ENCODE data around the gene MEIKIN.
"Not testable (repeated sequence)": the region's sequence is repeated elsewhere in the genome, so short reads cannot be mapped to it uniquely, and the experiment has no call there.

Gene MEIKIN

GRCh38 chr5:131796793-131797693, 148.4 kb downstream of the MEIKIN start, which contains the start of gene FNIP1:
FNIP1 (minus strand) TSS chr5:131797017; CDS start chr5:131796921, 96 bp downstream.
- peak; percentile 97 for DNase-seq

GRCh38 chr5:131795879-131796792, 149.3 kb downstream of the MEIKIN start:
- peak; percentile 18 to 25 for DNase-seq

- no peak for DNase-seq
Observed at GRCh38 chr5:131795228-131795627, 150.2 kb downstream of the MEIKIN start.

GRCh38 chr5:131794586-131794985, 150.9 kb downstream of the MEIKIN start:
- DNase-seq: no peak

- DNase-seq: no peak
Observed at GRCh38 chr5:131792896-131793295, 152.6 kb downstream of the MEIKIN start.

GRCh38 chr5:131791866-131792265, 153.6 kb downstream of the MEIKIN start:
- DNase-seq: no peak

GRCh38 chr5:131790550-131790949, 154.9 kb downstream of the MEIKIN start:
- no peak for DNase-seq

GRCh38 chr5:131789765-131790164, 155.7 kb downstream of the MEIKIN start:
- DNase-seq: no peak

GRCh38 chr5:131787736-131788135, 157.7 kb downstream of the MEIKIN start:
- no peak for DNase-seq

- no peak for DNase-seq
Observed at GRCh38 chr5:131786900-131787692, 158.4 kb downstream of the MEIKIN start.

GRCh38 chr5:131786036-131786435, 159.4 kb downstream of the MEIKIN start:
- no peak for DNase-seq

GRCh38 chr5:131783874-131784273, 161.6 kb downstream of the MEIKIN start:
- no peak for DNase-seq

- no peak for DNase-seq
Observed at GRCh38 chr5:131783357-131783756, 162.1 kb downstream of the MEIKIN start.

GRCh38 chr5:131782717-131783116, 162.7 kb downstream of the MEIKIN start:
- DNase-seq: no peak

- DNase-seq: not testable (repeated sequence)
Observed at GRCh38 chr5:131778141-131778540, 167.3 kb downstream of the MEIKIN start.

- DNase-seq: no peak
Observed at GRCh38 chr5:131776450-131776849, 169.0 kb downstream of the MEIKIN start.

- no peak for DNase-seq
Observed at GRCh38 chr5:131774652-131775367, 170.7 kb downstream of the MEIKIN start.

- DNase-seq: no peak
Observed at GRCh38 chr5:131773805-131774204, 171.7 kb downstream of the MEIKIN start.

GRCh38 chr5:131771692-131772091, 173.8 kb downstream of the MEIKIN start:
- no peak for DNase-seq

- DNase-seq: no peak
Observed at GRCh38 chr5:131769961-131770360, 175.5 kb downstream of the MEIKIN start.

GRCh38 chr5:131769336-131769735, 176.1 kb downstream of the MEIKIN start:
- DNase-seq: no peak

- no peak for DNase-seq
Observed at GRCh38 chr5:131767891-131768290, 177.6 kb downstream of the MEIKIN start.
